HG02884 (cell line): ENCODE results near the gene TKT.

Experiments used
- ATAC-seq: cut with Tn5 transposase; IDR thresholded peaks from one replicate; pipeline ENCODE4 v1.9.1; 2021; ENCODE audit warnings: mild to moderate bottlenecking, moderate library complexity; ENCODE audit not compliant: unreplicated experiment

TKT gene

DNA sequence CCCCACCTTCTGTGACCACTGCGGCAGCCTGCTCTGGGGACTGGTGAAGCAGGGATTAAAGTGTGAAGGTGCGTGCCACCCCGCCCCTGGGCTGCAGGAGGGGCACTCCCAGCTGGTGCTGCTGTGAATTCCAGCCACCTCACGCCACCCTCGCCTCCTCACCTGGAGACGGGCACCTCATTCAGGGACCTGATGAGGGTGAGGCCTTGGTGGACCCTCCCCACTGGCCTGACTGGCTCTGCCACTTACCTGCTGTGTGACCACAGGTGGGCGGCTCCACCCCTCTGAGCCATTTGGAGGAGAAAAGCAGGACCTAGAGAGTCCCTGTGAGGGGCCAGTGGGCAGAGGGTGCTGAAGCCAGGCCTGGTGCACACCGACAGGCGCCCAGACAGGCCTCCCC, 72.3 kb downstream of the TKT start:
- ATAC-seq, result no peak

DNA sequence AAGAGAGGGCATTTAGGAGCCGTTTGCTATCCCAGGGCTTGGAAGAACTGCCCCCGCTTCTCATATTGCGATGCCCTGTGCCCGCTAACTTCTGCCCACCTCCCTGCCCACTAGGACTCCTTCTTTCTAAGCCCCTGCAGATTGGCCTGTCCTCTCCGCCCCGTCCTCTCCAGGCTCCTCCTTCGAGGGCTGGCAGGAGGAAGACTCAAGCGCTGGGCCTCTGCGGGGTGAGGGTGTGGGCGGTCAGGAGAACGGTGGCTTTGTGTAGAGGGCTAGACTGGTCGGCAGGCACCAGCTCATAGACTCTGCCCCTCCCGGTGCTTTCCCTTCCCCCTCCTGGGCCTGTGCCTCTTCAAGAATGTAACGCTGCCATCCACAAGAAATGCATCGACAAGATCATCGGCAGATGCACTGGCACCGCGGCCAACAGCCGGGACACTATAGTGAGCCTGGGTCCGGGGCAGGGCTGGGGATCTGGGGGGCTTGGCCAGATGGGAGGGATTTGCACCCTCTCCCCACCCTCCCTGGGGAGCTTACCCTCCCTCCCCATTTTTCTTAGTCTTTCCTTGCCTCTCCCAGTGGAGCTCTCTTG, 73.0 kb downstream of the TKT start:
- ATAC-seq, result no peak

DNA sequence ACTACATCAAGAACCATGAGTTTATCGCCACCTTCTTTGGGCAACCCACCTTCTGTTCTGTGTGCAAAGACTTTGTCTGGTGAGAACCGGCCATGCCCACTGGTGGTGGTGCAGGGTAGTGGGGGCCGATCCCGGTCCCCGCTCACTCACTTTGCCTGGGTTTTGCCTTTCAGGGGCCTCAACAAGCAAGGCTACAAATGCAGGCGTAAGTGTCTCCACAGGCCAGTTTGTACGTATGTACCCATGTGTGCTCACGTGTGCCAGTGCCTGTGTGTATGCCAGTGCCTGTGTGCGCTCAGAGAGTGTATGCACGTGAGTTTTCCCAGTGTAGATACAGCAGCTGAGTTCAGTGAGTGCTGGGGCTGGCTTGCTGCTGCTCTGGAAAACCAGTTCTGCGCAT, 74.3 kb downstream of the TKT start:
- ATAC-seq, result no peak

DNA sequence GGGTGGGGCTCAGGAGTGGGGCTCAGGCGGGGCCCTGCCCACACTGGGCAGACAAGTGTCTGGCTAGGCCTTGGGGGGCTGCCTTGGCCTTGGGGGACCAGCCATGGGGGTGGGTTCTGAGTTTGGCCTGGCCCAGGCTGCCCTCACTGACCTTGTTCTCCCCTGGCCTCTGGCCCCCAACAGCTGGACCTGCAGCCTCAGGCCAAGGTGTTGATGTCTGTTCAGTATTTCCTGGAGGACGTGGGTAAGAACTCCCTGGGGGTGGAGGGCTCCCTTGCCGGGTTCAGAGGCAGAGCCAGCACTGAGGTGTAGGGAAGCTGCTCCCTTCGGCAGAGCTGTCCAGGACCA, 74.8 kb downstream of the TKT start:
- no peak for ATAC-seq

DNA sequence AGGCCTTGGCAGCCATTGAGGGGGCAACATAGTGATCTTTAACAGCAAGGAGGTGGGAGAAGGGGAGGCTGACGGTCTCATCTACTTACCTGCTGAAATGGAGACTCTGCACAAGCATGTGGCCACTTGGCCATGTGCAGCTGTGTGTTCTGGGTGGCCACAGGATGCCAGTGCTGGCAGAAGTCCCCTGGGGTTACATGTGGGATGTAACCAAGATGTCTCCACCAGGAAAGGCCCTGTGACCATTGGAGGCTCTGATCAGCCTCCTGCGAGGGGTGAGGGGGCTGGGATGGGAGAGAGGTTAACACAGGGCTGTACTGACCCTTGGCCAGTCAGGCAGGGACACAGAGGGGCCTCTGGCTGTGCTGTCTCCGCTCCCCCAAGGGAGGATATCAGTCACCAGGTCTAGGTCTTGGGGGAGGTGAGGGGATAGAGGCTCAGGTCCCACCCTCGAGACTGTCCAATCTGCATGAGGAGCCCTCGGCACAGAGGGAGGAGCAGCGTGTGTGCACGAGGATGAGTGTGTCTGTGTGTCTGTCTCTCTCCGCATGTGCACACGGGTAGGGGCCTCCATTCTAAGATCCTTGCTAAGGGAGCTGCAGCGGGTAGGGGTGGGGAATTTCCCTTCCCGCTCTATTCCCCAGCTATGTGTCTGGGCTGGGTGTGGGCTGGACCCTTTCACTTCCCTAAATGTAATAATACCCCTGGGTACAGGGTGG, 75.4 kb downstream of the TKT start:
- ATAC-seq, result peak; percentile 96

DNA sequence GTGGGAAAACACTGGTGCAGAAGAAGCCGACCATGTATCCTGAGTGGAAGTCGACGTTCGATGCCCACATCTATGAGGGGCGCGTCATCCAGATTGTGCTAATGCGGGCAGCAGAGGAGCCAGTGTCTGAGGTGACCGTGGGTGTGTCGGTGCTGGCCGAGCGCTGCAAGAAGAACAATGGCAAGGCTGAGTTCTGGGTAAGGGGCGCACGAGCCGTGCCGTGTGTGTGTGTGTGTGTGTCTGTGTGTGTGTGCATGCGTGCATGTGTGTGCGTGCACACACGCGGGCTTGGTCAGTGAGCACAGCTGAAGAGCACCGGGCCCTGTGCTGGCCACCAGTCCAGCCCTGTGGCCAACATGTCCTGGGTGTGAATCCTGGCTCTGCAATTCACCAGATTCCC, 76.2 kb downstream of the TKT start:
- no peak for ATAC-seq

DNA sequence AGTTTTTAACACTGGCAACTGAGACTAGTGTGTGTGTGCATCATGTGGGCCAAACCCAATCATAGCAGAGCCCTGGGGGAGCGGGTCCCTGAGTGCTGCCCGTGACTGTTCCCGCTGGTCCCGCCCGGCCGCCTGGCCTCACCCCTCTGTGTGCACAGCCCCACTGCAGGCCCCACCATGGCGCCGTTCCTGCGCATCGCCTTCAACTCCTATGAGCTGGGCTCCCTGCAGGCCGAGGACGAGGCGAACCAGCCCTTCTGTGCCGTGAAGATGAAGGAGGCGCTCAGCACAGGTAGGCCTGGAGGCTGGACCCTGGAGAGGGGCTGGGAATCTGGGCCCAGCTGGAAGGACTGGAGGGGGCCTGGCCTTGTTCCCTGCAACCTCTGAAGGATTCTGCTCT, 77.6 kb downstream of the TKT start:
- ATAC-seq, result no peak

DNA sequence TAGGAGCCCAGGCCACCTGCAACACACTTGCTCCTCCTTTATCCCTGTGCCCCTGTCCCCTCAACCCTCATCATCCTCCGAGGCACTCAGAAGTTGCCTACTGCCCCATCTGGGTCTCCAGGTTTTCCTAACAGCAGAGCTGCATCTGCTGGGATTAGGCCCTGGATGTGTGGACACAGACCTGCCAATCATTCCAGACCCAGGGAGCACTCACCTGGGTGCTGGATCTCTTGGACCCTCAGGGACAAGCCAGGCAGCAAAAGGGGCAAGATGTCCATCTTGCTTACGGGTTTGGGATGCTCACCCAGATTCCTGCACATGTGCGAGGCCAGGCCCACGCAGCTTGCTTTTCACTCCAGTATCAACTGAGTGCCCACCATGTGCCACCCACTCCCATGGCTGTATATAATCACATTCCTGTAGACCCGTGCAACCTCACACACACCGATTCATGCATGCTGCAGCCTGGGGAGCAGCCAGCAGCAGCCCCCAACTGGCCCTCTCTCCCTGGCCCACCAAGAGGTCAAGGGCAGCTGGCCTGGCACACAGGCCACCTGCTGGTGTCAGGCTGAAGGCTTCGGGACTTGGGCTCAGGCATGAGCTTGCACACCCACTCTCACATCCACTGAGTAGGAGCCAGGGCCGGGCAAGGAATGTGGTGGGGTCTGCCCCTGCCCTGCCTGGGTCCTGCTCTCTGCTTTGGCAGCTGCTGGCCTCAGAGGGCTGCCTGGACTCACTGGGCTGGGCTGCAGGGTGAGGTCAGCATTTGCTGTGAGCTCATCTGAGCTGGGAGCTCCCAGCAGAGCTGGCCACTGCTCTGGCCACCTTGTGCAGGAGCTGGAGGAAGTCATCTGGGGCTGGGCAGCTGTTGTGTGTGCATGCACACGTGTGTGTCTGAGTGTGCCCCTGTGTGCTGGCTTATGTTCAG, 79.9 kb downstream of the TKT start:
- no peak for ATAC-seq
